EL (cell line): Measurements from ENCODE around the gene UPP2.

Experiments used
- DNase-seq: peaks from one replicate; pipeline ENCODE4 v3.0.0-alpha.2; 2016

UPP2 gene

DNA sequence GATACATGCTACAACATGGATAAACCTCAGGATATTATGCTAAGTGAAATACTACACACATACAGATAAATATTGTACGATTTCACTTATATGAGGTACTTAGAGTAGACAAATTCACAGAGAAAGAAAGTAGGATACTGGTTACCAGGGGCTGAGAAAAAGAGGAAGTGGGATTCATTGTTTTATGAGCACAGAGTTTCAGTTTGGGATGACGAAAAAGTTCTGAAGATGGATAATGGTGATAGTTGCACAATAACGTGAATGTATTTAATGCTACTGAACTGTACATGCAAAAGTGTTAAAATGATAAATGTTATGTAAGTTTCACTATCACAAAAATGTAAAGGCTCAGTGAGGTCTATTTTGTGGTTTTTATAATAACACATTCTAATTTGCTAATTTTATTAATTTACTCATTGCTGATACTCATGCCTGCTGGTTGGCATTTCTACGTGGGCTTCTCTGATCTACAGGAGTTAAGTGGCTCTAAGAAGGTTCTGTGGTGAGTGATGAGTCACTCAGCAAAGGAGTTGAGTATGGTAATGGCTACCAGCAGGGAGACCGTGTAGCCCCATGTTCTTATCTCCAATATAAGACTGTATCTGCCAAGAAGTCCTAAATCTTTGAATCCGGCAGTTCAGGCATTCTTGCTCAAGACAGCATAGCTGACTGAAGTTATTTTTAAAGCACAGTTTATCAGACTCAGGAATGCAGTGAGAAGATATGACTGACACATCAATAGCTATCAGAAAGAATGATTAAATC is 41.1 kb downstream of the UPP2 start:
- DNase-seq = peak; percentile 31

DNA sequence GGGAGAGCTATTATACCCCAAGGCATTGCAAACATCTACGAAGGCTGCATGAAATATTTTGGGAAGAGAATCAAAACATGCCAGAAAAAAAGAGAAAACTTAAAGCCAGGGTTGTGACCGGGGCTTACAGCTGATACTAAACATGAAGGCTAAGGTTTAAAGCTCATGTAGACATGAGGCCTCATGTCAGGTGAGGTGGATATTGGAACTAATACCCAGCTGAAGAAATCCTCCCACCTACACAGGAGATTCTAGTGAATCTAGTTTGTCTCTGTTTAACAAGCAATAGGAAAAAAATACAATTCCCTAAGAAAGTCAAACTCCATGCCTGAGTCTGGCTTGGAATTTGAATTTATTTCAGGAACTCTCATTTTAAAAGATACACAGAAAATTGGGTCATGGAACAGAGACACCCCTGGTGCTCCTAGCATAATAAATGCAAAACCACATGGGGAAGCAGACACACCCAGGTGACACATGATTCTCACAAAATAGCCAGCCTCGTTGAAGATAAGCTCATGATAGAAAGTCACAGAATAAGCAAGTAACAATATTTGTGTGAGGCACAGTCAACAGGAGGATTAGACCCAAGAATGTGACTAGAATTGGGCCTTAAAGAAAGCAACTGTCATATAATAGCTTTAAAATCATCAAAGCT is 42.2 kb downstream of the UPP2 start:
- DNase-seq = no peak

DNA sequence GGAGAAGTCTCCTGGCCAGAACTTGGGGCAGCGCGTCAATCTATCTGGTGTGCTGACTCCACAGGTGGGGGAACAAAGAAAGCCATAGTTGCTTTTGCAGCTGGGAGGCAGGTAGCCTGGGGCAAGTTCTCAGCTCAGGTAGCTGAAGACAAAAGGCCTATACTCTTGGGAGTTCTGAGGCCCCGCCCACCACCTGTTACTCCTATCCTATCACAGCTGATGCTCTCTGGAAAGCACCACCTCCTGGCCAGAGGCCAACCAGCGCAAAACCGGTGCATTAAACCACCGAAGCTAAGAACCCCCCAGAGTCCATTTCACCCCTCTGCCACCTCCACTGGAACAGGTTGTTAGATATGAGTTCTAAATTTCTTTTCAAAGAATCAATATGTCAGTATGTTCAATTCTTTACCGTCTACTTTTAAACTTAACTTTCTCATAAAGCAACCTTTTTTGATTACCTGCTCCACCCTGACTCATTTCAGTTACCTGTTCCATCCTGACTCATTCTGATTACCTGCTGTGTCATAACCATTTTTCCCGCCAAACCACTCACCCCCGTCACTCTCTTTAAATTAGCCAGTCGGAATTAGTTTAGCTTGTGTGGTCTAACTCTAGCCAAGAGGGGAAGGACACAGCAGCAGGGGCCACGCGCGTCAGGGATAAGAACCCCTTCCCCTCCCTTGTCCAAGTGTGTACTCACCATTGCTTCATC is 43.4 kb downstream of the UPP2 start:
- DNase-seq = no peak

DNA sequence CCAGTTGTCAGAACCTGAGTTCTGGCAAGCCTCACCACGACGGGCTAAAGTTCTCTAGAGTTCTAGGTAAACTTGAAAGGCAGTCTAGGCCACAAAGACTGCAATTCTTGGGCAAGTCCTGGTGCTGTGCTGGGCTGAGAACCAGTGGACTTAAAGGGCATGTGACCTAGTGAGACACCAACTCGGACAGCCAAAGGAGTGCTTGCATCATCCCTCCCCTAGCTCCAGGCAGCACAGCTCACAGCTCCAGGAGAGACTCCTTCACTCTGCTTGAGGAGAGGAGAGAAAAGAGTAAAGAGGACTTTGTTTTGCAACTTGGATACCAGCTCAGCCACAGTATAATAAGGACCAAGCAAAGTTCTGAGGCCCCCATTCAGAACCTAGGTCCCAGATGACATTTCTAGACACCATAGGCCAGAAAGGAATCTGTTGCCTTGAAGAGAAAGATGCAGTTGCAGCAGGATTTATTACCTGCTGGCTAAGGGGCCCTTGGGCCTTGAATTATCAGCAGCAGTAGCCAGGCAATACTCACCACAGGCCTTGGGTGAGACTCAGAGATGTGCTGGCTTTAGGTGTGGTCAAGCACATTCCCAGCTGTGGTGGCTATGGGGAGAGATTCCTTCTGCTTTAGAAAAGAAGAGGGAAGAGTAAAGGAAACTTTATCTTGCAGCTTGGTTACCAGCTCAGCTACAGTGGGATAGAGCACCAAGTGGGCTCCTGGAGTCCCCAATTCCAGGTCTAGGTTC is 51.8 kb downstream of the UPP2 start:
- DNase-seq = no peak

DNA sequence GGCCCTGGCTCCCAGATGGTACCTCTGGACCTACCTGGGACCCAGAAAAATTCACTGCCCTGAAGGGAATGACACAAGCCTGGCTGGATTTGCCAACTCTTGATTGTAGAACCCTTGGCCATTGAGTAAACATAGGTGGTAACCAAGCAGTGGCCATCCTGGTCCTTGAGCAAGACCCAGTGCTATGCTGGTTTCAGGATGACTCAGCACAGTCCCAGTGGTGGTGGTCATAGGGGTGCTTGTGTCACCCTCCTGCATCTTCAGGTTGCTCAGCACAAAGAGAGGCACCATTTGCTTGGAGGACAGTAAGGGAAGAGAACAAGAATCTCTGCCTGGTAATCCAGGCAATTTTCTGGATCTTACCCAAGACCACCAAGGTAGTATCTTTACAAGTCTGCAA is 52.9 kb downstream of the UPP2 start:
- DNase-seq = no peak

DNA sequence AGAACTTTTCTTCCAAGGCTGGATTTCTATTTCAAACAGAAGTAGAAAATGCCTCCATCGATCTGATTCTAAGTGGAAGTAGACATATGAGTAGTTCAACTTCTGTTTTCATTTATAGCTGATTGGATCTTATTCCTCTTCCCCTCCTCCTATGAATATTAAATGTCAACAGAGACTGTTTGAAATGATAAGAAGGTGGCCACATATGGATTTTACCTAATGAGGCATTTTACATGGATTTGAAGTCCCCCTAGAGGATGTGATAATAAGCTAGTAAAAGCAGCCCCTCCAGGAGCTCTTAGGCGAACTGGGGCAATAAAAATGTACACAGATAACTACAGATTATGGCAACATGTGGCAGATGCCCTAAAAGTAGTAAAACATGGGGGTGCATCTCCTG is 71.0 kb downstream of the UPP2 start:
- no peak for DNase-seq

DNA sequence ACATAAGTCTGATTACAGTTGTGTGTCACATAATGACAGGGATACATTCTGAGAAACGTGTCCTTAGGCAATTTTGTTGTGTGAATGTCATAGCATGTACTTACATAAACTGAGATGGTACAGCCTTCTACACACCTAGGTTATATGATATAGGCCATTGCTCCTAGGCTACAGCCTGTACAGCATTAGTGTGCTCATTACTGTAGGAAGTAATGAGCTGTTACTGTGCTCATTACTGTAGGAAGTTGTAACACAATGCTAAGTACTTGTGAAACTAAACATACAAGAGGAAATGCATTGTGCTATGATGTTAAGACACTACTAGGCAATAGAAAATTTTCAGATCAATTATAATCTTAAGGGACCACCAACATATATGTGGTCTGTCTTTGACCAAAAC is 72.8 kb downstream of the UPP2 start:
- no peak for DNase-seq

DNA sequence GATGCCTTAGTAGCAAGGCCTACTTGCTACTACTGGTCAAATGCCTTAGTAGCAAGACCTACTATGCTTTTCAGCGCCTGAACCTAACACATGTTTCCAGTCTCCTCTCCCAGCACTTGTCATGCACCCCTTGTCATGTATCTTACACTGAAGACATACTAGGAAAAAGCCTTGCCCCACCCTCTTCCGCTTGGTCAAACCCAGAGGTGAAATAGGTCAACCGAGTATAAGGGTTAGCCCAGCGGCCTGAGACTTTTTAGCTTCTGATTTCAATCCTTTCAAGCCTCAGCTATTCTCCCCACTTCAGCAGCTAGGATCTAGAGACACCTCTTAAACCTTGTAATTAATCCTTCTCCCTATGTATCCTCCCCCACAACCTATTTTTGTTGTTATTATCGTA is 73.3 kb downstream of the UPP2 start:
- DNase-seq = no peak

DNA sequence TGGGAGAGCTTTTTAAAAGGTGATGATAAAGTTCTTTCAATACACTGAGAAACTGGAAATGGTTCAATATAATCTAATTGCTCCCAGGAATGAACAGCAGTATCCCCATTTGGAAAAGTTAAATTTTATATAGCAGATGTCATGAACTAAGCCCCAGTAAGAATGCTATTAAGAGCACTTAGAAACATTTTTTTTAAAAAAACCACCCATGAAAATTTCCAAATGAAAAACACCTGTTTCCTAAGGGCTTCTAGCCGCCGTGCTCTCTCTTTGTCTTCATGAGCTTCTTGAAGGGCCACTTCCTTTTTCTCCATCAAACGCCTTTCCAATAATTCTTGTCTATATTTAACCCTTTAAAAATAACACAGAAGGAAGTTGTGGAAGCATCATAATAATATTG is 77.0 kb downstream of the UPP2 start:
- no peak for DNase-seq

DNA sequence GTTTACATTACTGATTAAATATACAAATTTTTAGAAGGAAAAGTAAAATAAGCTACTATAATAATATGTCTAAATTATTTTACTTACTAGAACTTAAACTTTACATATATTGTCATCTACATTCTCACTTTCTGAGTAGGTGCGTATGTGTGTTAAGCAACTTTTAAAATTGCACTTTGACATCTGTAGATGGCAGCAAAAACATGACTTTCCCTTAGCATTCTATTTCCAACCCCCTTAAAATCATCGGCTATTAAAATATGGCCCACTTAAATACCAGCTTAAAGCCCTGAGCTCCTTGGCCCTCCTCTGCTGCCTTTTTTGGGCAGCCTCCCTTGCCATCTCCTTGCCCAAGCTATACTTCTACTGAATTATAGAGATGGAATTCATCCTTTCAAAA is 78.0 kb downstream of the UPP2 start:
- DNase-seq = peak; percentile 38

DNA sequence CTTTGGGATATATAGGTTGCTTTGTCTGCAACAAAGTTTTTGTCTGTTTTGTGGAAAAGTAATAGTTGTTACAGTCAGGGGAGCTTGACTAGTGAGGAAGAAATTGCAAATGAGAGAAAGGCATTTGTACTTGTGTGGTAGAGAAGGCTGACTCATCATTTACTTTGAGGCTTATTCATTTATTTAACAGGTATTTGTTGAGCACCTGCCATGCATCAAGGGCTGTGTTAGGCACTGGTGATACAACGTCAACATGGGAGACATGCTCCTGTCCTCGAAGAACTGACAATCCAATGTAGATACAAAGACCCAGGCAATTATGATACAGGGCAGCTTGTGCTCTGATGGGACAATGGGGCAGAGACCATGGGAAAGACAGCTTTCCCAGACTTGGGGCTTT is 79.5 kb downstream of the UPP2 start:
- no peak for DNase-seq

DNA sequence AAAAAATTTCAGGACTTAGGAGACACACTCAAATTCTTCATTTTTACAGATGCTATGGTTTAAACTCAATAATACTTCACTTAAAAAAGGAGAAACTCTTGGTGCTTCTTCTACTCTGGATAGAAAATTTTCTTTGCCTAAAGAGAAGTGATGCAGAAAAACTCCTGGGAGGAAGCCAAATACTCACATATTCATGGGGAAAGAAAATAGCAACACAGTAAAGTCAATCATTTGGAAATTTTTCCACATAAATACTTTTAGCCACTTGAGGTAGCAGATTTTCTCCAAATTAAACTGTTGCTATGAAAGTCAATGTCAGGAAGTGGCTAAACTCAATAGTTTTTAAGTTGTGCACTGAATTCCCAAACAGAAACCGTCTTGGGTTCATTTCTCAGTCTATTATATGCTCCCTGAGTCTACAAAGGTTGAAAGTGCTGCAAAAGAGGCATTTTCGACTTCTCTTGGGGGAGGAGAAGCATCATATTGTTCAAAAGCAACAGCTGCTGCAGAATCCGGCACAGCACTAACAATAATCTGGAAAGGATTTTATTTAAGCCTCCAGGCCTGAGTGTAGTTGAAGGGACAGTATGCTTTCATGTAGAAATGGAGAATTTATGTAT is 81.1 kb downstream of the UPP2 start:
- DNase-seq = no peak

DNA sequence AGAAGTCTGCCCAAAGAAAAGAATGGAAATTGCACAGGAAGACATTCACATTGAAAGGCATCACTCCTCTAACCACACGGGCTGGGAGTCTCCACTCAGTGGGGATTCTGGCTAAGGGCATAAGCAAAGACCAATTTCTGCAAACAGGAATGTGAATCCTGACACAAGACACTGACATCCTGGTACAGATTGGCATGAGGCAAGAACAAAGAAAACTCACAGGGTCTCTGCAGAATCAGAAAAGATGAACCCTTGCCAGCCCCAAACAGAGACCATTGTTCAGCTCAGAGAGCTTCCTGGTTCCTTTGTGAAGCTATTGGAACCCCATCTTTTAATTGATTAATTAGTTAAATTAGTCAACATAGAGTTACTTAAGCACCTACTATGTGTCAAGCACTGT is 82.3 kb downstream of the UPP2 start:
- no peak for DNase-seq

DNA sequence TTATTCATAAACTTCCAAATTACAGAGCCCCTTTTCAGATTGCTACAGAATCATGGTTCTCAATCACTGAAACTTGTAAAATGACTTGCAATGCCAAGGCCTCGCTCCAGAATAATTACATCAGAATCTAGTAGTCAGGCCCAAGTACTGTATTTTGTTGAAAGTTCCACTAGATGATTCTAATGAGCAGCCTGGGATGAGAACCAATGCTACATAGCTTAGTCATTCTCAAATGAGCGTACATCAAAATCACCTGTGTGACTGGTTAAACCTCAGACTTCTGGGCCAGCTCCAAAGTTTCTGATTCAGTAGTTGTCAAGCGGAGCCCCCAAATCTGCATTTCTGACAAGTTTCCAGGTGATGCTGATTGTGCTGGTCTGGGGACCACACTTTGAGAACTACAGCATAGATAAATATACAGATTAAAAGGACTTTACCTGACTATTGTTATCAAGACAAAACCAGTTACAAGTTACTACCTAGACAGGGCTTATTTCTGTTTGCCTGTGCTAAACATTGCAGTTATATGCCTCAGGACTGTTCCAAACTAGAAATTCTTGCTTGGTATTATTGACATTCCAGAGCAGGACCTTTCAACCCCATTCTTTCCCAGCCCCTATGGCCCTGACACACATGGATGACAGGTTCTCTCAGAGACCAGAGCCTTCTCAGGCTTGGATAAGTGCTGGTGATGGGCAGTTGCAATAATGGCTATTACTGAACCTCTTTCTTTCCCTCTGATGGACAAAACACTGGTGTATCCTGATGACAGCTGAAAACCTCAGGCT is 83.1 kb downstream of the UPP2 start:
- DNase-seq = peak; percentile 25
